ENCODE data around the gene CACNA1S. TPM values are rescaled to one million over a fixed set of nuclear protein-coding genes. Genes with fewer than 3 reads are reported as not detected.
A peak's percentile ranks its signal among the peaks of the same experiment; 100 is the strongest.

The CACNA1S gene
- total RNA-seq, 1 donor from 2014 or later: 0.11 TPM

- H3K27ac ChIP-seq: no peak overlapping the region
- Mint-ChIP-seq H3K9me3 (no peaks in the 10 kb centered on the region), H3K27ac (peak overlapping the region; percentile 93), H3K27me3 (ENCODE audit: insufficient read depth, low read depth) (peaks cover 2% of the 10 kb centered on the region), H3K4me1 (peaks cover 71% of the 10 kb centered on the region), H3K36me3 (no peaks in the 10 kb centered on the region), H3K4me3 (no peak overlapping the region)
- no peak for DNase-seq (ENCODE audit: low spot score)
- no peak overlapping the region for H3K4me2 ChIP-seq
- no peaks in the 10 kb centered on the region for H4K20me1 ChIP-seq (ENCODE audit: low read depth)
- H3K27me3 ChIP-seq: no peaks in the 10 kb centered on the region
- H3K9ac ChIP-seq: no peak overlapping the region
- no peak overlapping the region for H3K4me3 ChIP-seq
- no peaks in the 10 kb centered on the region for H3K36me3 ChIP-seq
- TF ChIP-seq, protein P1, sequence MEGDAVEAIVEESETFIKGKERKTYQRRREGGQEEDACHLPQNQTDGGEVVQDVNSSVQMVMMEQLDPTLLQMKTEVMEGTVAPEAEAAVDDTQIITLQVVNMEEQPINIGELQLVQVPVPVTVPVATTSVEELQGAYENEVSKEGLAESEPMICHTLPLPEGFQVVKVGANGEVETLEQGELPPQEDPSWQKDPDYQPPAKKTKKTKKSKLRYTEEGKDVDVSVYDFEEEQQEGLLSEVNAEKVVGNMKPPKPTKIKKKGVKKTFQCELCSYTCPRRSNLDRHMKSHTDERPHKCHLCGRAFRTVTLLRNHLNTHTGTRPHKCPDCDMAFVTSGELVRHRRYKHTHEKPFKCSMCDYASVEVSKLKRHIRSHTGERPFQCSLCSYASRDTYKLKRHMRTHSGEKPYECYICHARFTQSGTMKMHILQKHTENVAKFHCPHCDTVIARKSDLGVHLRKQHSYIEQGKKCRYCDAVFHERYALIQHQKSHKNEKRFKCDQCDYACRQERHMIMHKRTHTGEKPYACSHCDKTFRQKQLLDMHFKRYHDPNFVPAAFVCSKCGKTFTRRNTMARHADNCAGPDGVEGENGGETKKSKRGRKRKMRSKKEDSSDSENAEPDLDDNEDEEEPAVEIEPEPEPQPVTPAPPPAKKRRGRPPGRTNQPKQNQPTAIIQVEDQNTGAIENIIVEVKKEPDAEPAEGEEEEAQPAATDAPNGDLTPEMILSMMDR (IDR thresholded peaks at IDR 0.05): no peak
- TF ChIP-seq EZH2 (IDR thresholded peaks at IDR 0.05) (no peak), EZH2phosphoT487 (IDR thresholded peaks at IDR 0.05) (no peak)
- no peak overlapping the region for H2AFZ ChIP-seq (replicated peaks)
- no peaks in the 10 kb centered on the region for H3K9me3 ChIP-seq (ENCODE audit: low read depth)
- no peaks in the 10 kb centered on the region for H3F3A ChIP-seq (ENCODE audit: low read depth)
- H3K79me2 ChIP-seq (ENCODE audit: low read depth): no peaks in the 10 kb centered on the region
- peaks cover 20% of the 10 kb centered on the region for H3K4me1 ChIP-seq
Observed at GRCh38 chr1:201096041-201096461, 16.2 kb downstream of the CACNA1S start.

DNA sequence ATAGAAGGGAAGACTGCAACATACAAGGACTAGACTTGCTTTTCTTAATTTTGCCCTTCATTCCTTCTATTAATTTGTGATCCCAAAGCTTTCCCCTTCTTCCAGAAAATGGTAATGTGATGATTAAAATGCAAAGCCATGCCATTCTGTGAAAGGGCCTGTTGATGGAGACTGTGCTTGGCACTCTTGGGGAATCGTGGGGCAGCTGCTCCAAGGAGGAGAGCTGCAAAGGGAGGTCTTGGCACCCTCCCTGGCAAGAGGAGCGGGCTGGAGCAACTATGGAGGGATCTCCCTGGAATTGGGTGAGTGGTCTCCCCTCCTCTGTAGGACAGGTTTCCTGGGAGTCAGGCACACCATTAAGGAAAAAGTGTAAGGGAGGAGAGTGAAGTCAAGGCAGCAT, 16.6 kb downstream of the CACNA1S start:
- Mint-ChIP-seq H3K9me3 (no peaks in the 10 kb centered on the region), H3K36me3 (no peaks in the 10 kb centered on the region), H3K27ac (peak overlapping the region; percentile 93), H3K4me3 (no peak overlapping the region), H3K4me1 (peaks cover 70% of the 10 kb centered on the region), H3K27me3 (ENCODE audit: insufficient read depth, low read depth) (peaks cover 2% of the 10 kb centered on the region)
- H3K4me2 ChIP-seq: no peak overlapping the region
- H3K9ac ChIP-seq: no peak overlapping the region
- no peak for DNase-seq (ENCODE audit: low spot score)
- no peaks in the 10 kb centered on the region for H3K79me2 ChIP-seq (ENCODE audit: low read depth)
- TF ChIP-seq EZH2 (IDR thresholded peaks at IDR 0.05) (no peak), EZH2phosphoT487 (IDR thresholded peaks at IDR 0.05) (no peak)
- TF ChIP-seq, protein P1 (IDR thresholded peaks at IDR 0.05): no peak
- no peaks in the 10 kb centered on the region for H3K9me3 ChIP-seq (ENCODE audit: low read depth)
- H2AFZ ChIP-seq (replicated peaks): no peak overlapping the region
- H3K36me3 ChIP-seq: no peaks in the 10 kb centered on the region
- H3K4me1 ChIP-seq: peaks cover 19% of the 10 kb centered on the region
- no peak overlapping the region for H3K27ac ChIP-seq
- no peak overlapping the region for H3K4me3 ChIP-seq
- H3F3A ChIP-seq (ENCODE audit: low read depth): no peaks in the 10 kb centered on the region
- no peaks in the 10 kb centered on the region for H4K20me1 ChIP-seq (ENCODE audit: low read depth)
- H3K27me3 ChIP-seq: no peaks in the 10 kb centered on the region

- Histone ChIP-seq H3K9ac (no peak overlapping the region), H3K36me3 (no peaks in the 10 kb centered on the region), H3K4me1 (peaks cover 17% of the 10 kb centered on the region), H3K9me3 (ENCODE audit: low read depth) (no peaks in the 10 kb centered on the region), H3F3A (ENCODE audit: low read depth) (peaks cover 3% of the 10 kb centered on the region), H3K4me3 (no peak overlapping the region), H2AFZ (replicated peaks) (no peak overlapping the region), H3K4me2 (no peak overlapping the region), H3K27ac (no peak overlapping the region), H3K27me3 (no peaks in the 10 kb centered on the region), H4K20me1 (ENCODE audit: low read depth) (no peaks in the 10 kb centered on the region), H3K79me2 (ENCODE audit: low read depth) (no peaks in the 10 kb centered on the region)
- TF ChIP-seq, protein P1 (IDR thresholded peaks at IDR 0.05): no peak
- TF ChIP-seq EZH2phosphoT487 (IDR thresholded peaks at IDR 0.05): no peak
- no peak for TF ChIP-seq EZH2 (IDR thresholded peaks at IDR 0.05)
- Mint-ChIP-seq H3K27ac (no peak overlapping the region), H3K4me3 (no peak overlapping the region), H3K4me1 (peaks cover 74% of the 10 kb centered on the region), H3K27me3 (ENCODE audit: insufficient read depth, low read depth) (peaks cover 2% of the 10 kb centered on the region), H3K9me3 (no peaks in the 10 kb centered on the region), H3K36me3 (no peaks in the 10 kb centered on the region)
- DNase-seq (ENCODE audit: low spot score): no peak
Observed at GRCh38 chr1:201094832-201095231, 17.4 kb downstream of the CACNA1S start.

All from neural progenitor cell (in vitro differentiated cells).